Mesendoderm (in vitro differentiated cells): ENCODE results near the gene ZNF385D.
A peak's percentile ranks its signal among the peaks of the same experiment; 100 is the strongest.

Experiments
- DNase-seq: peaks from one replicate; pipeline ENCODE4 v3.0.0; 2013
- H2AK5ac ChIP-seq: 2 replicates; pipeline ENCODE4 v1.6.1; 2013; ENCODE audit warnings: low read length, inconsistent platforms
- H2BK120ac ChIP-seq: 2 replicates; pipeline ENCODE4 v1.6.1; 2013; ENCODE audit warnings: low read depth, mild to moderate bottlenecking, low read length, moderate library complexity, mixed read lengths
- H2BK15ac ChIP-seq: replicated peaks from 2 replicates; pipeline ENCODE4 v1.6.1; 2013; ENCODE audit warnings: low read depth, mild to moderate bottlenecking, moderate library complexity
- H2BK5ac ChIP-seq: 2 replicates; pipeline ENCODE4 v1.6.1; 2013; ENCODE audit warnings: low read length, inconsistent platforms
- H3K18ac ChIP-seq: 2 replicates; pipeline ENCODE4 v1.6.1; 2013; ENCODE audit warnings: mild to moderate bottlenecking, low read length, mixed read lengths
- H3K23ac ChIP-seq: one replicate; pipeline ENCODE4 v1.6.1; 2013; ENCODE audit warnings: low read length
- H3K27ac ChIP-seq: 2 replicates; pipeline ENCODE4 v1.5.1; 2013; ENCODE audit warnings: low read depth, mild to moderate bottlenecking, inconsistent platforms, low read length, moderate library complexity
- H3K27me3 ChIP-seq: 2 replicates; pipeline ENCODE4 v1.6.1; 2013; ENCODE audit warnings: low read length, control low read depth, mild to moderate bottlenecking, inconsistent platforms; ENCODE audit not compliant: insufficient read depth, poor library complexity
- H3K36me3 ChIP-seq: 2 replicates; pipeline ENCODE4 v1.6.1; 2013; ENCODE audit warnings: low read length, inconsistent platforms; ENCODE audit not compliant: control insufficient read depth, insufficient read depth
- H3K4ac ChIP-seq: one replicate; pipeline ENCODE4 v1.6.1; 2013; ENCODE audit warnings: low read depth, mild to moderate bottlenecking, low read length, moderate library complexity
- H3K4me1 ChIP-seq: 2 replicates; pipeline ENCODE4 v1.6.1; 2013; ENCODE audit warnings: low read depth, low read length, inconsistent platforms; ENCODE audit not compliant: control insufficient read depth
- H3K4me2 ChIP-seq: 2 replicates; pipeline ENCODE4 v1.6.1; 2013; ENCODE audit warnings: low read length
- H3K4me3 ChIP-seq: 2 replicates; pipeline ENCODE4 v1.5.1; 2013; ENCODE audit warnings: mild to moderate bottlenecking, low read length
- H3K56ac ChIP-seq: one replicate; pipeline ENCODE4 v1.6.1; 2013; ENCODE audit warnings: low read length
- H3K79me1 ChIP-seq: 2 replicates; pipeline ENCODE4 v1.6.1; 2013; ENCODE audit warnings: low read length, inconsistent platforms
- H3K79me2 ChIP-seq: 2 replicates; pipeline ENCODE4 v1.6.1; 2013; ENCODE audit warnings: mild to moderate bottlenecking, low read length; ENCODE audit not compliant: control insufficient read depth, insufficient read depth
- H3K9ac ChIP-seq: 2 replicates; pipeline ENCODE4 v1.6.1; 2013; ENCODE audit warnings: low read length, inconsistent platforms
- H4K5ac ChIP-seq: one replicate; pipeline ENCODE4 v1.6.1; 2013; ENCODE audit warnings: low read length
- H4K8ac ChIP-seq: one replicate; pipeline ENCODE4 v1.6.1; 2013; ENCODE audit warnings: low read depth, mild to moderate bottlenecking, control low read depth, low read length, moderate library complexity
- WGBS: extraction: QIAGEN DNeasy Blood & Tissue Kit; methylation state at CpG from one replicate; pipeline ENCODE4 v1.1.7; 2013; ENCODE audit warnings: low lambda C conversion rate, missing lambda C conversion rate; ENCODE audit not compliant: insufficient coverage; ENCODE audit errors: extremely low coverage; 5-methylcytosine and 5-hydroxymethylcytosine counted together

The ZNF385D gene

DNA sequence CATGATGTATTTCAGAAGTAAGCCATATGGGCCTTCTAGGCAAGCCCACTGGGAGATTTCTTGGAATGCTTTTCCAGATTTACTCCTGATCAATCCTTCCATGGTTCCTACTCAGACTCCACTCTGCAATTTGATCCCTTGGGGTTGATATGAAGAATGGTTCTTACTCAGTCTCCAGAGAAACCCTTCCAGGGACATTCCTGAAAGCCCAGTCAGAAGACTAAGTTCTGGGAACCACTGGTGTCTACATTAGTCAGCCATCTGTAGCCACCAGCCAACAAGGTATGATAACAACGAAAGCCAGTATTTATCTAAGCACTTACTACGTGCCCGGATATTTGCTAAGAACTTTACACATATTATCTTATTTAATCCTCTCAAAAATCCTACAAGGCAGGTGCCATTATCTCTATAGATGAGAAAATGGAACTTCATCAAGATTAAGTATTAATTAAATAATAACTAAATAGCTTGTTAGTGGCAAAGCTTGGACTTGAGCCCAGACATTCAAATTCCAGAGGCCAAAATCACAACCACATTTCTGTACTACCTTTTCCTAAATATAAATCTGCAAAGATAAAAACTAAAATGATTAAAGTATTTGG is 32.7 kb downstream of the ZNF385D start:
- no peak overlapping the region for H3K4me3 ChIP-seq
- H3K4me1 ChIP-seq: peaks cover 3% of the 10 kb centered on the region
- no peak overlapping the region for H2AK5ac ChIP-seq
- H3K36me3 ChIP-seq: no peaks in the 10 kb centered on the region
- H3K4me2 ChIP-seq: no peak overlapping the region
- no peak overlapping the region for H3K56ac ChIP-seq
- no peaks in the 10 kb centered on the region for H3K27me3 ChIP-seq
- H3K23ac ChIP-seq: no peak overlapping the region
- H3K18ac ChIP-seq: peak overlapping the region; percentile 64
- no peaks in the 10 kb centered on the region for H3K79me2 ChIP-seq
- no peaks in the 10 kb centered on the region for H3K79me1 ChIP-seq
- no peak overlapping the region for H2BK15ac ChIP-seq
- H4K8ac ChIP-seq: no peak overlapping the region
- no peak overlapping the region for H4K5ac ChIP-seq
- no peak overlapping the region for H2BK5ac ChIP-seq
- no peak overlapping the region for H2BK120ac ChIP-seq
- no peak overlapping the region for H3K4ac ChIP-seq
- peak; percentile 55 for DNase-seq
- no peak overlapping the region for H3K9ac ChIP-seq
- no peak overlapping the region for H3K27ac ChIP-seq
- WGBS: no CpG with 5 or more reads among the region's 3 CpGs

DNA sequence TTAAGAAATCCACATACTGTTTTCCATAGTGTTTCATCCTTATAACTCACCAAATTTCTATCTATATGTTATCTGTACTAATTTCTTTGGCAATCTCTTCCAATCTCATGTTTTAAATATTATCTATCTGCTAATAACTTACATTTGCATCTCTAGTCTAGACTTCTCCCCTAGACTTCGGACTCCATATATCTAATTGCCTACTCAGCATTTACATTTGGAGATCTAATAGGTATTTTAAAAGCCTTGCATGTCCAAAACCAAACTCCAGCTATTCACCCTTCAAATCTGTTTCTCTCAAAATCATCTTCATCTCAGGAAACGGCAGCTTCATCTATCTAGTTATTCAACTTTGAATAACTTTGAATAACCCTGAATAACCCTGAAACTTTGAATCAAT is 35.3 kb downstream of the ZNF385D start:
- peaks cover 3% of the 10 kb centered on the region for H3K4me1 ChIP-seq
- no peak overlapping the region for H3K4me3 ChIP-seq
- H3K23ac ChIP-seq: no peak overlapping the region
- WGBS: no CpG with 5 or more reads among the region's 2 CpGs
- no peaks in the 10 kb centered on the region for H3K79me1 ChIP-seq
- no peak overlapping the region for H2BK120ac ChIP-seq
- H3K36me3 ChIP-seq: no peaks in the 10 kb centered on the region
- H2BK15ac ChIP-seq: no peak overlapping the region
- H3K4me2 ChIP-seq: no peak overlapping the region
- H3K27ac ChIP-seq: no peak overlapping the region
- no peak for DNase-seq
- no peak overlapping the region for H3K18ac ChIP-seq
- H4K5ac ChIP-seq: no peak overlapping the region
- no peaks in the 10 kb centered on the region for H3K27me3 ChIP-seq
- no peaks in the 10 kb centered on the region for H3K79me2 ChIP-seq
- no peak overlapping the region for H3K9ac ChIP-seq
- H2BK5ac ChIP-seq: no peak overlapping the region
- H3K56ac ChIP-seq: no peak overlapping the region
- no peak overlapping the region for H2AK5ac ChIP-seq
- no peak overlapping the region for H4K8ac ChIP-seq
- no peak overlapping the region for H3K4ac ChIP-seq

DNA sequence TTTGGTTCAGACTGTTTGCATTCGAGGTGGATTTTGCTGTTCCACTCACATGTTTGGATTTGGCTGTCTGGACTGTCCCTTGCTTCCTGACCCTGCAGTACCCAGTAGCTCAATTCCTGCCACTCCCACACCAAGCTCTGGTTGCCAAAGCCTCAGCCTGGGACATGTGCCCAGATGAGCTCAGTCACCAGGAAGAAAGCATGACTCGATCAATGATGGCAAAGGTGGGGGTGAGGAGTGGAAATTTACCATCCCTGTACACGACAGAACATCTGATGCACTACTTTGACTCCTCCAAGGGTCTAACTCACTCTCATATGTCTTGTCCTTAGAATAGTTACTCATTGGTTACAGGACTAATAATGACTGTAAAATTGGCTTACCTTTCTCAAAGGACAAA is 45.2 kb downstream of the ZNF385D start:
- Histone ChIP-seq H3K27me3 (no peaks in the 10 kb centered on the region), H3K4ac (no peak overlapping the region), H4K8ac (no peak overlapping the region), H3K4me1 (no peaks in the 10 kb centered on the region), H3K79me2 (no peaks in the 10 kb centered on the region), H3K4me3 (no peak overlapping the region), H3K36me3 (no peaks in the 10 kb centered on the region), H3K23ac (no peak overlapping the region), H2BK5ac (no peak overlapping the region), H3K27ac (no peak overlapping the region), H2BK120ac (no peak overlapping the region), H4K5ac (no peak overlapping the region), H2BK15ac (no peak overlapping the region), H3K56ac (no peak overlapping the region), H3K18ac (no peak overlapping the region), H3K4me2 (no peak overlapping the region), H2AK5ac (no peak overlapping the region), H3K9ac (no peak overlapping the region), H3K79me1 (no peaks in the 10 kb centered on the region)
- DNase-seq: peak; percentile 8
- WGBS: no CpG with 5 or more reads among the region's 3 CpGs

DNA sequence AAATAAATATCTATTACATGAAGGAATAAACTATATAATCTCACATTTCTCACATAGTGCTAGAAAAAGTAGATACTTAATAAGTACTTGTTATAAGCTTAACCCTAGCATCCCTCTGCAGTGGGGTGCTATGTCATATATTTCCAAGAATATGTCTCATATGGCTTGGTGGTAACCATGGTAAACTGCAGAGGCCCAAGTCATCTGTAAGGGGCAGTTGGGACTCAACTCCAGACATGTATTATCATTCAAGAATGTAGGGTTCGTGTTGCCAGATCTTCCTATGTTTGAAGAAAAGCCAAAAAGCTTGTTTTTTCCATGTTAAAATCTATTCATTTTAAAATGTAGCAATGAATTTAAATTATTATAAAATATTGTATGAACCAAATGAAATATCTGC is 46.2 kb downstream of the ZNF385D start:
- no peak overlapping the region for H3K27ac ChIP-seq
- H2BK120ac ChIP-seq: no peak overlapping the region

DNA sequence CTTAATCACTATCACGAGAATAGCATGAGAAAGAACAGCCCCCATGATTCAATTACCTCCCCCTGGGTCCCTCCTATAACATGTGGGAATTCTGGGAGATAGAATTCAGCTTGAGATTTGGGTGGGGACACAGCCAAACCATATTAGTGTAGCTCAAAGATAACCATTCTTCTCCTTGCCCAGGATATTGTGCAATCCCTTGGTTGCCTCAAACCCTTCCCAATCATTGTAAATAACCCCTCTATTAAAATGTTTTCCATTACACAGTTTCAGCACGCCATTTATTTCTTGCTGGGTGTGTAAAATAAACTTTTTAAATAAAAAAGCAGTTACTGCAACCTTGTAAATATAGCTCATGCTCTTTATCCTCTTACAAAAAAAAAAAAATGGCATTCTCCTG is 47.7 kb downstream of the ZNF385D start:
- no peaks in the 10 kb centered on the region for H3K79me1 ChIP-seq
- H4K8ac ChIP-seq: no peak overlapping the region
- H3K79me2 ChIP-seq: no peaks in the 10 kb centered on the region
- no peak overlapping the region for H3K4ac ChIP-seq
- no peak overlapping the region for H2AK5ac ChIP-seq
- DNase-seq: no peak
- no peak overlapping the region for H3K27ac ChIP-seq
- no peak overlapping the region for H2BK120ac ChIP-seq
- no peak overlapping the region for H3K23ac ChIP-seq
- no peak overlapping the region for H3K56ac ChIP-seq
- H4K5ac ChIP-seq: no peak overlapping the region
- no peak overlapping the region for H3K18ac ChIP-seq
- H3K4me2 ChIP-seq: no peak overlapping the region
- H3K9ac ChIP-seq: no peak overlapping the region
- no peak overlapping the region for H2BK15ac ChIP-seq
- H3K36me3 ChIP-seq: no peaks in the 10 kb centered on the region
- no peaks in the 10 kb centered on the region for H3K4me1 ChIP-seq
- no peak overlapping the region for H2BK5ac ChIP-seq
- H3K4me3 ChIP-seq: no peak overlapping the region
- no CpG with 5 or more reads among the region's 2 CpGs for WGBS
- H3K27me3 ChIP-seq: no peaks in the 10 kb centered on the region

More for the DNA sequence above, 46.2 kb downstream of the ZNF385D start:
- Histone ChIP-seq H4K5ac (no peak overlapping the region), H4K8ac (no peak overlapping the region), H2BK5ac (no peak overlapping the region), H3K4me2 (no peak overlapping the region), H3K23ac (no peak overlapping the region), H3K79me2 (no peaks in the 10 kb centered on the region), H3K36me3 (no peaks in the 10 kb centered on the region), H3K27me3 (no peaks in the 10 kb centered on the region), H2BK15ac (no peak overlapping the region), H3K79me1 (no peaks in the 10 kb centered on the region), H2AK5ac (no peak overlapping the region), H3K18ac (no peak overlapping the region), H3K4ac (no peak overlapping the region), H3K56ac (no peak overlapping the region), H3K4me1 (no peaks in the 10 kb centered on the region), H3K9ac (no peak overlapping the region), H3K4me3 (no peak overlapping the region)
- whole genome bisulfite sequencing: no CpG with 5 or more reads among the region's 1 CpG
- DNase-seq: no peak

DNA sequence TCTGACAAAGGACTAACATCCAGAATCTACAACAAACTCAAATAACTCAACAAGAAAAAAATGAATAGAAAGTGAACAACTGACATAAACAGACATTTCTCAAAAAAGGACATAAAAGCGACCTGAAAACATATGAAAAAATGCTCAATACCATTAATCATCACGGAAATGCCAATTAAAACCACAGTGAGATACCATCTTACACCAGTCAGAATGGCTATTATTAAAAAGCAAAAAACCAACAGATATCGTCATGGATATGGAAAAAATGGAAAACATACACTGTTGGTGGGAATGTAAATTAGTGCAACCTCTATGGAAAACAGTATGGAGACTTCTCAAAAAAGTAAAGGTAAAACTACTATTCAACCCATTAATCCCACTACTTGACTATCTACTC is 53.3 kb downstream of the ZNF385D start:
- no peak overlapping the region for H2AK5ac ChIP-seq
- DNase-seq: no peak
- WGBS: no CpG with 5 or more reads among the region's 3 CpGs

More for the DNA sequence above, 53.3 kb downstream of the ZNF385D start:
- Histone ChIP-seq H4K5ac (no peak overlapping the region), H3K27me3 (no peaks in the 10 kb centered on the region), H3K4me3 (no peak overlapping the region), H4K8ac (no peak overlapping the region), H3K27ac (no peak overlapping the region), H2BK5ac (no peak overlapping the region), H2BK15ac (no peak overlapping the region), H3K56ac (no peak overlapping the region), H3K9ac (no peak overlapping the region), H3K4me1 (peaks cover 4% of the 10 kb centered on the region), H3K23ac (no peak overlapping the region), H3K4me2 (no peak overlapping the region), H3K4ac (no peak overlapping the region), H3K36me3 (no peaks in the 10 kb centered on the region), H3K18ac (no peak overlapping the region), H2BK120ac (no peak overlapping the region), H3K79me2 (no peaks in the 10 kb centered on the region), H3K79me1 (no peaks in the 10 kb centered on the region)
